SK-N-SH treated with all-trans-retinoic acid at 6 μM for 48 hours (cell line): ENCODE measurements around the gene DNAH7.

Experiments
- ARNTL ChIP-seq: fragments of 450-650 bp; formaldehyde crosslinking; IDR thresholded peaks from 2 replicates; pipeline ENCODE4 v1.5.0; 2020; ENCODE audit warnings: low read depth, mild to moderate bottlenecking, moderate library complexity, borderline replicate concordance
- CSDC2 ChIP-seq: fragments of 250-450 bp; sonication (Bioruptor Pico); IDR thresholded peaks from 2 replicates; pipeline ENCODE4 v1.5.0; 2020; ENCODE audit warnings: mild to moderate bottlenecking, moderate library complexity
- ISL1 ChIP-seq: fragments of 250-450 bp; sonication (Bioruptor Pico); IDR thresholded peaks from 2 replicates; pipeline ENCODE4 v2.1.2; 2022; ENCODE audit warnings: mild to moderate bottlenecking, moderate library complexity
- PPARA ChIP-seq: fragments of 250-450 bp; sonication (Bioruptor Pico); IDR thresholded peaks from 2 replicates; pipeline ENCODE4 v1.5.0; 2020; ENCODE audit warnings: mild to moderate bottlenecking, borderline replicate concordance
- TOX ChIP-seq: fragments of 250-450 bp; sonication (Bioruptor Pico); IDR thresholded peaks from 2 replicates; pipeline ENCODE4 v1.8.0; 2021; ENCODE audit warnings: mild to moderate bottlenecking, moderate library complexity, borderline replicate concordance
- ZFP30 ChIP-seq: fragments of 450-650 bp; formaldehyde crosslinking; IDR thresholded peaks from 2 replicates; pipeline ENCODE4 v1.5.0; 2022; ENCODE audit warnings: mild to moderate bottlenecking, moderate library complexity
- ZNF565 ChIP-seq: fragments of 450-650 bp; formaldehyde crosslinking; conservative IDR thresholded peaks from 2 replicates; pipeline ENCODE4 v1.5.0; 2020; ENCODE audit warnings: low read depth, mild to moderate bottlenecking, moderate library complexity
- ZNF70 ChIP-seq: fragments of 450-650 bp; formaldehyde crosslinking; IDR thresholded peaks from 2 replicates; pipeline ENCODE4 v1.5.0; 2020; ENCODE audit warnings: mild to moderate bottlenecking, moderate library complexity
- ZNF8 ChIP-seq: fragments of 450-650 bp; formaldehyde crosslinking; IDR thresholded peaks from 2 replicates; pipeline ENCODE4 v1.5.0; 2020; ENCODE audit warnings: mild to moderate bottlenecking, moderate library complexity
- TF ChIP-seq, protein P1 (sequence below): fragments of 250-450 bp; sonication (Bioruptor Pico); IDR thresholded peaks from 2 replicates; pipeline ENCODE4 v1.5.1; 2021; ENCODE audit warnings: mild to moderate bottlenecking, moderate library complexity
- TF ChIP-seq, protein P2 (sequence below): fragments of 250-450 bp; sonication (Bioruptor Pico); IDR thresholded peaks from 2 replicates; pipeline ENCODE4 v1.8.0; 2020; ENCODE audit warnings: mild to moderate bottlenecking, moderate library complexity, borderline replicate concordance
- TF ChIP-seq, protein P3 (sequence below): fragments of 250-450 bp; sonication (Bioruptor Pico); IDR thresholded peaks from 2 replicates; pipeline ENCODE4 v1.5.1; 2020; ENCODE audit warnings: low read depth, mild to moderate bottlenecking, moderate library complexity

DNA sequence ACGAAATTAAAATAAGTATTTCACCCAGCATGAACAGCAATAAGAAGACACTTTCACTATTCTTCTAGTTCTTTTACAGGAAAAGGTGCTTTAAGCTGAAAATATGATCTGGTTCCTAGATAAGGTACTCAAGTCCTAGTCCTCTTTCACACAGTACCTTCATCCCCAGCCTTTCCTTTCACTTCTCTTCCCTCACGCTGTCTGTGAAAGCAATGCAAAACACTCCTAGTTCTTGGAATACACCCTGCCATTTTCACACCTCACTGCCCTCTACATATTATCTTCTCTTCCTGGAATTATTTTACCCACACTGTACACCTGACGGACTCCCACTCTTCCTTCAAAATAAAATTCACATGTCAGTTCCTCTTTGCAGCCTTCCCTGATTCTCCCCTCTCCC, 82.9 kb downstream of the DNAH7 start:
- TF ChIP-seq, protein P1, sequence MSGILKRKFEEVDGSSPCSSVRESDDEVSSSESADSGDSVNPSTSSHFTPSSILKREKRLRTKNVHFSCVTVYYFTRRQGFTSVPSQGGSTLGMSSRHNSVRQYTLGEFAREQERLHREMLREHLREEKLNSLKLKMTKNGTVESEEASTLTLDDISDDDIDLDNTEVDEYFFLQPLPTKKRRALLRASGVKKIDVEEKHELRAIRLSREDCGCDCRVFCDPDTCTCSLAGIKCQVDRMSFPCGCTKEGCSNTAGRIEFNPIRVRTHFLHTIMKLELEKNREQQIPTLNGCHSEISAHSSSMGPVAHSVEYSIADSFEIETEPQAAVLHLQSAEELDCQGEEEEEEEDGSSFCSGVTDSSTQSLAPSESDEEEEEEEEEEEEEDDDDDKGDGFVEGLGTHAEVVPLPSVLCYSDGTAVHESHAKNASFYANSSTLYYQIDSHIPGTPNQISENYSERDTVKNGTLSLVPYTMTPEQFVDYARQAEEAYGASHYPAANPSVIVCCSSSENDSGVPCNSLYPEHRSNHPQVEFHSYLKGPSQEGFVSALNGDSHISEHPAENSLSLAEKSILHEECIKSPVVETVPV: no peak
- TF ChIP-seq, protein P2, sequence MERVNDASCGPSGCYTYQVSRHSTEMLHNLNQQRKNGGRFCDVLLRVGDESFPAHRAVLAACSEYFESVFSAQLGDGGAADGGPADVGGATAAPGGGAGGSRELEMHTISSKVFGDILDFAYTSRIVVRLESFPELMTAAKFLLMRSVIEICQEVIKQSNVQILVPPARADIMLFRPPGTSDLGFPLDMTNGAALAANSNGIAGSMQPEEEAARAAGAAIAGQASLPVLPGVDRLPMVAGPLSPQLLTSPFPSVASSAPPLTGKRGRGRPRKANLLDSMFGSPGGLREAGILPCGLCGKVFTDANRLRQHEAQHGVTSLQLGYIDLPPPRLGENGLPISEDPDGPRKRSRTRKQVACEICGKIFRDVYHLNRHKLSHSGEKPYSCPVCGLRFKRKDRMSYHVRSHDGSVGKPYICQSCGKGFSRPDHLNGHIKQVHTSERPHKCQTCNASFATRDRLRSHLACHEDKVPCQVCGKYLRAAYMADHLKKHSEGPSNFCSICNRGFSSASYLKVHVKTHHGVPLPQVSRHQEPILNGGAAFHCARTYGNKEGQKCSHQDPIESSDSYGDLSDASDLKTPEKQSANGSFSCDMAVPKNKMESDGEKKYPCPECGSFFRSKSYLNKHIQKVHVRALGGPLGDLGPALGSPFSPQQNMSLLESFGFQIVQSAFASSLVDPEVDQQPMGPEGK (CRISPR knock-in tag): no peak
- no peak for TF ChIP-seq ZNF70
- no peak for TF ChIP-seq ZFP30 (CRISPR knock-in tag)
- no peak for TF ChIP-seq ZNF565 (CRISPR knock-in tag)
- TF ChIP-seq, protein P3, sequence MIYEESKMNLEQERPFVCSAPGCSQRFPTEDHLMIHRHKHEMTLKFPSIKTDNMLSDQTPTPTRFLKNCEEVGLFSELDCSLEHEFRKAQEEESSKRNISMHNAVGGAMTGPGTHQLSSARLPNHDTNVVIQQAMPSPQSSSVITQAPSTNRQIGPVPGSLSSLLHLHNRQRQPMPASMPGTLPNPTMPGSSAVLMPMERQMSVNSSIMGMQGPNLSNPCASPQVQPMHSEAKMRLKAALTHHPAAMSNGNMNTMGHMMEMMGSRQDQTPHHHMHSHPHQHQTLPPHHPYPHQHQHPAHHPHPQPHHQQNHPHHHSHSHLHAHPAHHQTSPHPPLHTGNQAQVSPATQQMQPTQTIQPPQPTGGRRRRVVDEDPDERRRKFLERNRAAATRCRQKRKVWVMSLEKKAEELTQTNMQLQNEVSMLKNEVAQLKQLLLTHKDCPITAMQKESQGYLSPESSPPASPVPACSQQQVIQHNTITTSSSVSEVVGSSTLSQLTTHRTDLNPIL (CRISPR knock-in tag): no peak
- TF ChIP-seq CSDC2 (CRISPR knock-in tag): no peak
- no peak for TF ChIP-seq ISL1
- TF ChIP-seq ARNTL (CRISPR knock-in tag): no peak
- TF ChIP-seq TOX (CRISPR knock-in tag): no peak
- no peak for TF ChIP-seq ZNF8 (CRISPR knock-in tag)
- no peak for TF ChIP-seq PPARA (CRISPR knock-in tag)
